WERI-Rb-1 (cell line): ENCODE results near the gene CDK16.

Source experiments
- DNase-seq: peaks from one replicate; pipeline ENCODE4 v3.0.0-alpha.2; 2020
- H3K27ac ChIP-seq: fragments of 250-450 bp; sonication (Bioruptor Pico); 2 replicates; pipeline ENCODE4 v1.5.1; 2020; ENCODE audit warnings: mild to moderate bottlenecking, moderate library complexity
- H3K27me3 ChIP-seq: fragments of 250-450 bp; sonication (Bioruptor Pico); 2 replicates; pipeline ENCODE4 v1.5.1; 2021; ENCODE audit warnings: mild to moderate bottlenecking, low read depth, moderate library complexity; ENCODE audit not compliant: insufficient read depth, severe bottlenecking
- H3K36me3 ChIP-seq: fragments of 250-450 bp; sonication (Bioruptor Pico); 2 replicates; pipeline ENCODE4 v1.5.1; 2020; ENCODE audit warnings: mild to moderate bottlenecking, moderate library complexity
- H3K4me3 ChIP-seq: 2 replicates; pipeline ENCODE4 v1.5.1; 2011; ENCODE audit warnings: low read depth, mild to moderate bottlenecking, control low read depth, low read length
- H3K9me3 ChIP-seq: fragments of 250-450 bp; sonication (Bioruptor Pico); 2 replicates; pipeline ENCODE4 v1.5.1; 2021; ENCODE audit warnings: mild to moderate bottlenecking, moderate library complexity; ENCODE audit not compliant: severe bottlenecking
- CTCF ChIP-seq: IDR thresholded peaks from 2 replicates; pipeline ENCODE4 v1.5.1; 2011; ENCODE audit warnings: low read depth, mild to moderate bottlenecking, control low read depth, inconsistent platforms, low read length

Gene CDK16

GRCh38 chrX:47180346-47180745, 38.1 kb upstream of the CDK16 start:
- Histone ChIP-seq H3K9me3 (no peaks in the 10 kb centered on the region), H3K36me3 (peaks cover 44% of the 10 kb centered on the region), H3K27ac (no peak overlapping the region), H3K27me3 (peaks cover 28% of the 10 kb centered on the region), H3K4me3 (no peak overlapping the region)
- no peak for DNase-seq
- TF ChIP-seq CTCF = no peak

GRCh38 chrX:47181301-47181700, 37.2 kb upstream of the CDK16 start:
- Histone ChIP-seq H3K27ac (no peak overlapping the region), H3K36me3 (peaks cover 49% of the 10 kb centered on the region), H3K27me3 (peaks cover 32% of the 10 kb centered on the region), H3K9me3 (no peaks in the 10 kb centered on the region), H3K4me3 (no peak overlapping the region)
- no peak for TF ChIP-seq CTCF
- no peak for DNase-seq

DNA sequence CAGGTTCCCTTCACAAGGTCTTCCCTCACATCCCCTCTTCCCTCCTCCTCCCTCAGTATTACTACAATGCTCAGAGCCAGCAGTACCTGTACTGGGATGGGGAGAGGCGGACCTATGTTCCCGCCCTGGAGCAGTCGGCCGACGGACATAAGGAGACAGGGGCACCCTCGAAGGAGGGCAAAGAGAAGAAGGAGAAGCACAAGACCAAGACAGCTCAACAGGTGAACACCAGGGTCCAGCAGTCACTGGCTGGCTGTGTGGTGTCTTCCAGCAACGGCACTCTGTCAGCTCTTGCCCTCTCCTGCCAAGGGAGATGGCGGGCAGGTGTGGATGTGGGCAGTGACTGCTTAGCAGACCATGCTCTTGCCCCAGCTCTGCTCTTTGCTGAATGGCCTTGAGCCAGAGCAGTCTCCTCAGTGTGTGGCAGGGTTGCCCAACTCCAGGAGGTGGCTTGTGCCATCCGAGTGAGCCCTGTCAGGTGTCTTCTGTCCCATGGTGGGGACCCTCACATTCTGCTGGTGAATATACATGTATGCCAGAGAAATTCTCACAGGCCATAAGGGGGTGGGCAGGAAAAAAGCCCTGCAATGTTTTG, 36.3 kb upstream of the CDK16 start:
- TF ChIP-seq CTCF = no peak
- no peak for DNase-seq

GRCh38 chrX:47184486-47184885, 34.0 kb upstream of the CDK16 start:
- Histone ChIP-seq H3K27me3 (peaks cover 39% of the 10 kb centered on the region), H3K9me3 (no peaks in the 10 kb centered on the region), H3K4me3 (no peak overlapping the region), H3K36me3 (peaks cover 36% of the 10 kb centered on the region), H3K27ac (no peak overlapping the region)
- DNase-seq = no peak
- TF ChIP-seq CTCF = no peak

More for the DNA sequence above, 36.3 kb upstream of the CDK16 start:
- H3K27ac ChIP-seq = no peak overlapping the region
- H3K36me3 ChIP-seq = peaks cover 41% of the 10 kb centered on the region
- no peak overlapping the region for H3K4me3 ChIP-seq
- peaks cover 29% of the 10 kb centered on the region for H3K27me3 ChIP-seq
- H3K9me3 ChIP-seq = no peaks in the 10 kb centered on the region

GRCh38 chrX:47185241-47185640, 33.2 kb upstream of the CDK16 start:
- DNase-seq = no peak
- Histone ChIP-seq H3K36me3 (peaks cover 36% of the 10 kb centered on the region), H3K27me3 (peaks cover 47% of the 10 kb centered on the region), H3K27ac (no peak overlapping the region), H3K4me3 (no peak overlapping the region), H3K9me3 (no peaks in the 10 kb centered on the region)
- TF ChIP-seq CTCF = no peak
